ENCODE results near the gene ANKRD63. TPM values are rescaled to one million over a fixed set of nuclear protein-coding genes. Genes with fewer than 3 reads are reported as not detected.

ANKRD63 gene
- total RNA-seq, 1 experiment from 2014 or later, result 0.72 TPM

- DNase-seq (ENCODE audit: low read depth, low spot score), result no peak
- no TSS peak for BruUV-seq (replicated peaks)
- intact Hi-C loops (cut with micrococcal nuclease; ENCODE audit: unreplicated experiment), result no loop called here
- Histone ChIP-seq H3K4me1 (ENCODE audit: control insufficient read depth, insufficient read depth, low read length) (peaks cover 16% of the 10 kb centered on the region; the same call in 1 of the 2 replicates), H3K36me3 (ENCODE audit: control insufficient read depth, insufficient read depth, low read length) (no peaks in the 10 kb centered on the region), H3K4me3 (ENCODE audit: low read depth in 2 of 2, low read length in 2 of 2) (no peak overlapping the region), H3K27me3 (ENCODE audit: control insufficient read depth, insufficient read depth, low read length) (no peaks in the 10 kb centered on the region), H3K27ac (ENCODE audit: low read length) (no peak overlapping the region), H3K9me3 (ENCODE audit: control insufficient read depth, insufficient read depth, low read depth, low read length) (no peaks in the 10 kb centered on the region)
- ATAC-seq, result no peak
- CTCF ChIA-PET, result no interaction called here
- in situ Hi-C loops (cut with HindIII; ENCODE audit: low pct_unique_long_range_greater_than_20kb, low sequenced_read_pairs), result no loop called here
- POLR2A ChIA-PET, result no interaction called here
- TF ChIP-seq SIN3A (IDR thresholded peaks at IDR 0.05; ENCODE audit: borderline replicate concordance, insufficient read depth, low read depth, low read length), result no peak
- no peak for TF ChIP-seq REST (IDR thresholded peaks at IDR 0.05; ENCODE audit: insufficient read depth in 1 of 2, low read depth in 2 of 2, low read length in 1 of 2)
Observed at GRCh38 chr15:40289140-40289775, 6.4 kb upstream of the ANKRD63 start.

DNA sequence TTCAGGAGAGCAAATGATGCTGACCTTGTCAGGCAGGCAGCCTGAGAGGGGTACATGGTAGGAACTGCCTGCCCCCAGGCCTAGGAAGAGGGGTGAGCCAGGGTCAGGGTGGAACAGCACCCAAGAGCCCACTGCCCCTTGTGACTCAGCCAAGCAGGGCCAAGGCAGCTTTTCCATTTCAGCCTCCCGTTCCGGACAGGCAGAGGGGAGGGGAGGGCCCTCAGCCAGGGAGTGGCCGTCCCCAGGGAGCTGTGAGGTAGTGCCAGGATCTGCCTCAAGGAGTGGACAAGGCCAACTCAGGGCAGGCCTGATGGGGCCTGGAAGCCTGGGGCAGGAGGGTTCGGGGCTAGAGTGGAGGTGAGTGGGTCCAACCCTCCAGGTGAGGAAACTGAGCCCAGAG lies 5.1 kb upstream of the ANKRD63 start:
- Histone ChIP-seq H3K36me3 (ENCODE audit: control insufficient read depth, insufficient read depth, low read length) (no peaks in the 10 kb centered on the region), H3K4me1 (ENCODE audit: control insufficient read depth, insufficient read depth, low read length) (peaks cover 16% of the 10 kb centered on the region; the same call in 1 of the 2 replicates), H3K4me3 (ENCODE audit: low read depth in 2 of 2, low read length in 2 of 2) (no peak overlapping the region), H3K9me3 (ENCODE audit: control insufficient read depth, insufficient read depth, low read depth, low read length) (no peaks in the 10 kb centered on the region), H3K27me3 (ENCODE audit: control insufficient read depth, insufficient read depth, low read length) (no peaks in the 10 kb centered on the region), H3K27ac (ENCODE audit: low read length) (no peak overlapping the region)
- no peak for TF ChIP-seq CTCF (IDR thresholded peaks at IDR 0.05)
- no peak for TF ChIP-seq POLR2AphosphoS5 (IDR thresholded peaks at IDR 0.05; ENCODE audit: low read depth, low read length)
- no peak for TF ChIP-seq REST (IDR thresholded peaks at IDR 0.05; ENCODE audit: insufficient read depth in 1 of 2, low read depth in 2 of 2, low read length in 1 of 2)
- no peak for TF ChIP-seq TCF7L2 (IDR thresholded peaks at IDR 0.05; ENCODE audit: low read depth, low read length)
- TF ChIP-seq SIN3A (IDR thresholded peaks at IDR 0.05; ENCODE audit: borderline replicate concordance, insufficient read depth, low read depth, low read length), result no peak
- in situ Hi-C loops (cut with HindIII; ENCODE audit: low pct_unique_long_range_greater_than_20kb, low sequenced_read_pairs) (no loop called here), intact Hi-C loops (cut with micrococcal nuclease; ENCODE audit: unreplicated experiment) (no loop called here)
- ATAC-seq (no peak), DNase-seq (ENCODE audit: low read depth, low spot score) (no peak)
- POLR2A ChIA-PET, result no interaction called here
- CTCF ChIA-PET, result no interaction called here
- no TSS peak for BruUV-seq (replicated peaks)
